Measurements from ENCODE around the gene CLEC16A.

The CLEC16A gene

GRCh38 chr16:11143372-11144035 is 199.1 kb downstream of the CLEC16A start:
- no peak for TF ChIP-seq CTCF (IDR thresholded peaks at IDR 0.05; ENCODE audit: low read depth, low read length, missing control alignments)
- DNase-seq (ENCODE audit: low read depth), result no peak
- no peak overlapping the region for H3K4me3 ChIP-seq (ENCODE audit: low read depth, low read length)

GRCh38 chr16:11144122-11144521 is 199.8 kb downstream of the CLEC16A start:
- no peak for TF ChIP-seq CTCF (IDR thresholded peaks at IDR 0.05; ENCODE audit: low read depth, low read length, missing control alignments)
- no peak for DNase-seq (ENCODE audit: low read depth)
- no peak overlapping the region for H3K4me3 ChIP-seq (ENCODE audit: low read depth, low read length)

GRCh38 chr16:11145173-11145818 is 200.9 kb downstream of the CLEC16A start:
- no peak overlapping the region for H3K4me3 ChIP-seq (ENCODE audit: low read depth, low read length)
- TF ChIP-seq CTCF (IDR thresholded peaks at IDR 0.05; ENCODE audit: low read depth, low read length, missing control alignments), result no peak
- no peak for DNase-seq (ENCODE audit: low read depth)

- no peak for TF ChIP-seq CTCF (IDR thresholded peaks at IDR 0.05; ENCODE audit: low read depth, low read length, missing control alignments)
- no peak for DNase-seq (ENCODE audit: low read depth)
- H3K4me3 ChIP-seq (ENCODE audit: low read depth, low read length), result no peak overlapping the region
Observed at GRCh38 chr16:11145819-11146211, 201.5 kb downstream of the CLEC16A start.

GRCh38 chr16:11147033-11147753 is 202.8 kb downstream of the CLEC16A start:
- no peak for DNase-seq (ENCODE audit: low read depth)
- no peak for TF ChIP-seq CTCF (IDR thresholded peaks at IDR 0.05; ENCODE audit: low read depth, low read length, missing control alignments)
- H3K4me3 ChIP-seq (ENCODE audit: low read depth, low read length), result no peak overlapping the region

GRCh38 chr16:11147754-11148444 is 203.5 kb downstream of the CLEC16A start:
- no peak for TF ChIP-seq CTCF (IDR thresholded peaks at IDR 0.05; ENCODE audit: low read depth, low read length, missing control alignments)
- DNase-seq (ENCODE audit: low read depth), result no peak
- H3K4me3 ChIP-seq (ENCODE audit: low read depth, low read length), result no peak overlapping the region
